RCC 7860 (cell line): ENCODE measurements around the gene RINT1.
A peak's percentile ranks its signal among the peaks of the same experiment; 100 is the strongest.
"Not testable (repeated sequence)": the region's sequence is repeated elsewhere in the genome, so short reads cannot be mapped to it uniquely, and the experiment has no call there.

ENCODE experiments used
- DNase-seq: peaks from one replicate; pipeline ENCODE4 v3.0.0-alpha.2; 2015; ENCODE audit warnings: low spot score
- FAIRE-seq: peaks from 2 replicates; lab custom pipeline; 2012; peaks lifted over from hg19 to GRCh38; lab: Jason Lieb, UNC

Gene RINT1

DNA sequence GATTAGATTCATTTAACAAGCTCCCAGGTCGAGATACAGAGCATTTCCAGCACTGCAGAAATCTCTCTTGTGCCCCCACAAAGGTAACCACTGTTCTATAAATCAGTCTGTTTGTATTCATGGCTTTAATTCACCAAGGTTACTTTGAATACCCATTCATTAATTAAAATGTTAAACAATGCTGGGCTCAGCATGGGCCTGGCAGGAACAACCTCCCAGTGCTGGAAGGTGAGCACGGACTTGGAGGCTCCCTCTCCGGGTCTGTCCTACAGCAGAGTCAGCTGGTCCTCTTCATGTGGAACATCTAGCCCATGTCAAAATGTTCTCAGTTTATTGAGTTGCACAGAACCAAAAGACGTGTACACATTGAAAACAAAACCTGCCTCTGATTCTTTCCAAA, 64.9 kb downstream of the RINT1 start:
- no peak for DNase-seq
- no peak for FAIRE-seq

DNA sequence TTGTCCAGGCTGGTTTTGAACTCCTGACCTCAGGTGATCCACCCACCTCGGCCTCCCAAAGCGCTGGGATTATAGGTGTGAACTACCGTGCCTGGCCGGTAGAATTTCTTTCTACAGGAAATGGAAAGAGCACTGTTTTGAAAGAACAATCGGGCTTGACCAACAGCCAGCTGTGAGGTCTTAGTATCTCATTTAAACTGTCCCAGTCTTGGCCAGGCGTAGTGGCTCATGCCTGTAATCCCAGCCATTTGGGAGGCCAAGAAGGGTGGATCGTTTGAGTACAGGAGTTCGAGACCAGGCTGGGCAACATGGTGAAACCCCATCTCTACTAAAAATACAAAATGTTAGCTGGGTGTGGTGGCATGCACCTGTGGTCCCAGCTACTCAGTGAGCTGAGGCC, 67.1 kb downstream of the RINT1 start:
- FAIRE-seq, DNase-seq: not testable (repeated sequence)

DNA sequence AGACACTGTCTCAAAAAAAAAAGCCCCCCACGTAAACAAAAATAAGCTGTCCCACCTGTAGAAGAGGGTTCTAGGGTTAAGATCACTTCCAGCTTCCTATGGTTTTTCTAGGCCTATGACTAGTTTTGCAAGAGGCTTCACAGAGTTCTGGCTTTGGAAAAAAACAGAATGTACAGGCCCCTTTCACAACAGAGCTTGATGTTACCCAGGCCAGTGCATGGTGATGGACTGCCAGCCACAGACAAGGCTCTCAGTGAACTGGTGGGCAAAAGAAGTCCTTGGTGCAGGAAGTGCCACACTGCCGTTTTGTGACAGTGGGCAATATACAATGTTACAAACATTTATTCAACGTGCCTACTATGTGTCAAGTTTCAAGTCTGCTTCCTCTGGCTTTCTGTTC, 67.5 kb downstream of the RINT1 start:
- DNase-seq (no peak), FAIRE-seq (no peak)

DNA sequence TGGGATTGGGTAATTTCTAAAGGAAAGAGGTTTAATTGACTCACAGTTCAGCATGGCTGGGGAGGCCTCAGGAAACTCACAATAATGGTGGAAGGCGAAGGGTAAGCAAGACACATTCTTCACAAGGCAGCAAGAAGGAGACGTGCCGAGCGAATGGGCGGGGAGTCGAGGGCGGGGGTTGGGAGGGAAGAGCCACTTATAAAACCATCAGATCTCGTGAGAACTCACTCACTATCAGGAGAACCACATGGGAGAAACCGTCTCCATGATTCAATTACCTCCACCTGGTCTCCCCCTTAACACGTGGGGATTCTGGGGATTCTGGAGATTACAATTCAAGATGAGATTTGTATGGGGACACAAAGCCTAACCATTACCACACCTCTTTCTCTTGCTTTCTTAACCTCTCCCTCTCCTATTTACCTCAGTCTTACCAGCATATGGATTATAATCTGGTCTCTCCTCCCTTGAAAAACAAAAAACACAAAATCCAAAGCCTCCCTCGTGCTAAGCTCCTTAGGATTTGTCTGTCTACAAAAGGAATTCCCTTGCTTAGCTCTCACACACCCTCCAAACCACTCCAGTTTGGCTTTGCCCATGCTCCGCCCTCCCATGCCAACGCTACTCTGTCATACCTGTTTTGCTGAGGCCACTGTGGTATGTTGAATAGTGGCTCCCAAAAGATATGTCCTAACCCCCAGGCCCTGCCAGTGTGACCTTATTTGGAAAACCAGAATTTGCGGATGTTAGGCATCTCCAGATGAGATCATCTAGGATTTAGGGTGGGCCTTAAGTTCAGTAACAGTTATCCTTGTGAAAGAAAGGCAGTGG, 68.9 kb downstream of the RINT1 start:
- no peak for FAIRE-seq
- DNase-seq = no peak

DNA sequence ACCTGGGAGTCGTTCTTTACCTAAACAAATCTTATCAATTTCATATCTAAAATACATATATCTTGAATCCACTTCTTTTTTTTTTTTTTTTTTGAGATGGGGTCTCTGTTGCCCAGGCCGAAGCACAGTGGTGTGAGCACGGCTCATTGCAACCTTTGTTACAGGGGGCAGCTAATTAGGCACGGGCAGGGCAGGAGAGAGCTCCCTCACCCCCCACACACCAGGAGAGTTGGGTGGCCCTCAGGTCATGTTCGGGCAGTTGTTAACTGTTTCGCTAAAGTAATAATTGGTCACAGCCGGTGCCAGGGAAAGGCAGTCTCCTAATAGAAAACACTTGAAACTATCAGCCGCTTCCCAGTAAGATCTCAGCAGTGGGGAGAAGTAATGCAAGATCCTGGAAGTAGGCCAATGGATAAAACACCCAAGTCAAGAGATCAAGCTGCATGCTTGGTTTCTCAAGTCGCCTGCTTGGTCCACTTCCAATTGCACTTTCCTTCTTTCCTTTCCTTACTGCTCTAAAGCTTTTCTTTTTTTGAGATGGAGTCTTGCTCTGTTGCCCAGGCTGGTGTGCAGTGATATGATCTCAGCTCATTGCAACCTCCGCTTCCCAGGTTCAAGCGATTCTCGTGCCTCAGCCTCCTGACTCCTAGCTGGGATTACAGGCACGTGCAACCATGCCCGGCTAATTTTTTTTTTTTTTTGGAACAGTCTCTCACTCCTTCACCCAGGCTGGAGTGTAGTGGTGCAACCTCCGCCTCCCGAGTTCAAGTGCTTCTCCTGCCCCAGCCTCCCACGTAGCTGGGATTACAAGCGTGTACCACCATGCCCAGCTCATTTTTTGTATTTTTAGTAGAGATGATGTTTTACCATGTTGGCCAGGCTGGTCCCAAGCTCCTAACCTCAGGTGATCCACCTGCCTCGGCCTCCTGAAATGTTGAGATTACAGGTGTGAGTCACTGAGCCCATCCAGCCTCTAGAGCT, 70.6 kb downstream of the RINT1 start:
- no peak for FAIRE-seq

DNA sequence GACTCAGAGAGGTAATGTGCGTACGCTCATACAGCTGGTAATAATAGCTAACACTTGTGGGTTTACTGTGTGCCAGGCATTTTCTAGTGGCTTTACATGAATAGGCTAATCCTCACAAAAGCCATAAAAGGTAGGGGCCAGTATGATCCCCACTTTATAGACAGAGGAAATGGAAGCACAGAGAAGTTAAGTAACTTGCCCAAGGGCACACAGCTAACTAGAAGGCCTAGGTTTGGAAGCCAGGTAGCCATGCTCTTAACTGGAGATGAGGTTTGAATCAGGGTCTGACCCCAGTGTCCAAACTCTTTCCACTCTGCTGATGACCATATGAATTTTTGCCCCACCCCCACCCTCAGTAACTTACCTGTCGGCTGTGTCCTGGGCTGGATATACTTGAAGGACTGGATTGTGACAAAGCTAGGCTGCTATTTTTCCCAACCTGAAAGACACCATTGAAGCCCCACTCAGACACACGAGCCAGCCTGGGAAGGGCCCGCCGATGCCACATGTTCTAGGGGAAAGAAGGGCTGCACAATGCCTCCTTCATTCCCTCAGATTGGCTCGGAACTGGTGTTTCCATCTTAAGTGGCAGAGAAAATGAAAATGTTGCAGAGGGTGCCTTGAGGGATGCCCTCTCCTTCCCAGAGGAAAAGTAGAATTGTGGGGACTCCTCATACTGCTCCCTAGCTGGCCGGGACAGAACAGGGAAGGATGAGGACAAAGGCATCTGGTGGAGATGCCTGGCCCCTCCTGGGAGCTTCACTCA, 78.3 kb downstream of the RINT1 start:
- DNase-seq = no peak
- no peak for FAIRE-seq

More for the DNA sequence above, 70.6 kb downstream of the RINT1 start:
- no peak for DNase-seq

DNA sequence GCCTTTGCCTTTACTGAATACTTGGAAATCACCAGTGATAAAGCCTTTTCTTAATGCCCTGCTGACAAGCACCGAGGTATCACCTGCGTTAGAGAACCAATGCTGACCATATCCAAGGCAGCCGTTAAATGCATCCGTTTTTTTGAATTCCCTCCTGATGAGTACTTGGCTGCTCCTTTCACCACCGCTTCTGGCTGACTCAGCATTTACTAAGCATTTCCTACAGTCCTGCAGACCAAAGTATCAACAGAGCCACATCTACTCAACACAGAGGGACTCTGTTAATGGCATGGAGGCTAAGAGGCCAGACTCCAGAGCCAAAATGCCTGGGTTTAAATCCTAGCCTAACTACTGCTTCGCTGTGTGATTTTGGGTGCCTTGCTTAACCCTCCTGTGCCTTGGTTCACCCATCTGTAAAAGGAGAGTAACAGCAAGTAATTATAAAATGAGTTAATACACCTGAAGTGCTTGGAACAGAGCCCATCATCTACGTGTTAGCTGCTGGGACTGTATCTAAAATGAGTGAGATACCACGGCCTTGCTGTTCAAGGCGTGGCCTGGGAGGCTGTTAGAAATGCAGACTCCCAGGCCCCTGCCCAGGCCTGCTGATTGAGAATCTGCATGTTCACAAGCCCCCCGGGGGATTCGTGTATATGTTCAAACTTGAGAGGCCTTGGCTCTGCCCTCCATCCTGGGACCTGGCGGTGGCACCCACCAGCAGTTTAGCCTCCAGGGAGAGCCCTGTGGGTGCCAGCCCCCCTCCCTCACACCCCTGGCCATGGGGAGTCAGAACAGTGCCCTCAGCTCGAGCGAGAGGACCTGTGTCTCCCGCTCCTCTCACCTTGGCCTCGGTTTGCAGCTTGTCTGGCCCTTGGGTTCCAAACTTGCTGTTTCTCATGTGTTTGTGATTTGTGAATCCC, 80.1 kb downstream of the RINT1 start:
- DNase-seq = peak; percentile 43
- no peak for FAIRE-seq

DNA sequence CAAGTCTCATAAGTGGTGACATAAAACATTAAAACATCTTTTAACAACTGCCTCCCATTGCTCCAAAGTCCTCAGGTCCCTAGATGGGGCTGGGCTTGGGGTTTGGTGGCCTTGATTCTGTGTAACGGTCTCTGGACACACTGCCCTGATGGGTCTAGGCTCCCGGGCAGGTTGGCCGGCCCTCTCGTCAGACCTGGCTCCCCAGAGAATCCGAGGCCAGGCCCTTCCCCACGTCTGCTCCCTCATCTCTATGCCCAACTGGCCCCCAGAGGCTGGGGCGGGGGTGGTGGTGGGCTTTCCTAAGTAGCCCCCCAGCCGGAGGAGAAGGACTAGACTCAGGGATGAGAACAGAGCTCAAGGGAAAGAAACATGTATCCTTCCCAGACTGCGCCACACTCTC, 80.8 kb downstream of the RINT1 start:
- FAIRE-seq (no peak), DNase-seq (no peak)

DNA sequence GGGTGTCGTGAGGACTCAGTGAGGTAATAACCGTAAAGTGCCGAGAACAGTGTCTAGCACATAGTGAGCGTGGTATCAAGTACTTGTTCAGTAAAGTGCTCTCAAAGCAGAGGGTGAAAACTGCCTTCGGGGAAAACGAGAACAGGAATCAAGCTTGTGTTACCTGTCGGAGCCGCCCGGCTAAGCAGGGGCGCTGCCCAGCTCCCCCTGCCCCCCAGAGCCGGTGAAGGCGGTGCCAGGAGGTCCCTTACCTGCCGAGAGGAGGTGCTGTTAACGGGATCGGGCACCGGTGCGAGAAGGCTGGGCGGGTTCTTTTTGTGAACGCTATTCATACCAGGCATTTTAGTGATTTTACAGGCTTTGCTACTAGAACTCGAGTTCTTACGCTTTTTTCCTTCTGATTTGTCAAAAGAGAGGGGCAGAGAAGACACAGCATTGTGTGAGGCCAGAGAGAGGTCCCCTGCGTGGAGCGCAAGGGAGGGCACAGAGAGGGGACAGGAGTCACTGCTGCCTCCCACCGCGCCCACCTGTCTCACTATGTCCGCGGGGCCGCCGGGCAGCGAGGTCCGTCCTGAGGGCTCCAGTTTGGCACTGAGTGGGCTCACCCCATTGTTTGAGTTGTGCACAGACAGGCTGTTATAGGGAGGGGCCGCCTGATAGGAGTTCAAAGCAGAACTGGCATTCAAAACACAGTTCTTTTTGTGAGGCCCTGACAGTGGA, 81.8 kb downstream of the RINT1 start:
- no peak for DNase-seq
- no peak for FAIRE-seq

DNA sequence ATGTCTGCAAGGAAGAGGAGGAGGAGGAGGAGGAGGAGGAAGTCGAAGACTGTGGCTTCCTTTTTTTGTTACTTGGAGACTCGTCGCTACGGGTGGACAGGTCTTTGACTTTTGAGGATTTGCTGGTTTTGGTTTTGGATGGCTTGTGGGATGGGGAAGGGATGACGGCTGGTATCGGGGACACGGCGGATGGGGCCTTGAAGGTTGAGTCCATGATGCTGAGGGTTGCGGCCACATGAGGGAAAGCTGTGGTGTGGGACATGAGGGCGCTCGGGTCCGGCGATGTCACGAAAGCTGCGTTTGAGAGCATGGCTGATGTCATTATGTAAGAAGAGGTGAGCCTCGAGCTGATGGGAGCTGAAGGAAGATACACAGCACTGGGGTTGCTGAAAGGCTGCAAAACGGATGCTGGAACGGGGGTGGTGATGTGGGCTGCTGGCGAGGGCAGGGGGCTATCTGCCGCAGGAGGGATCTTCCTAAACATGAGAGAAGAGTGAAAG, 82.4 kb downstream of the RINT1 start:
- FAIRE-seq = no peak
- DNase-seq = no peak
